C4-2B (cell line): ENCODE measurements around the gene HPF1.

Experiments
- H3K27ac ChIP-seq: fragments of 450-650 bp; 2 replicates; pipeline ENCODE4 v1.5.1; 2017
- CTCF ChIP-seq: fragments of 450-650 bp; conservative IDR thresholded peaks from 2 replicates; pipeline ENCODE4 v1.5.1; 2017; ENCODE audit warnings: mild to moderate bottlenecking
- ZFX ChIP-seq: fragments of 450-650 bp; IDR thresholded peaks from 2 replicates; pipeline ENCODE4 v1.6.1; 2017

The HPF1 gene

GRCh38 chr4:169698331-169698730 is 59.4 kb downstream of the HPF1 start:
- no peak for TF ChIP-seq ZFX
- TF ChIP-seq CTCF, result no peak

GRCh38 chr4:169690787-169691186 is 67.0 kb downstream of the HPF1 start:
- no peak overlapping the region for H3K27ac ChIP-seq
- TF ChIP-seq ZFX, result no peak
- no peak for TF ChIP-seq CTCF

More at GRCh38 chr4:169698331-169698730, 59.4 kb downstream of the HPF1 start:
- H3K27ac ChIP-seq, result no peak overlapping the region

- no peak for TF ChIP-seq CTCF
- TF ChIP-seq ZFX, result no peak
- H3K27ac ChIP-seq, result no peak overlapping the region
Measured at GRCh38 chr4:169689681-169690080, 68.1 kb downstream of the HPF1 start.

GRCh38 chr4:169682372-169683047 is 75.2 kb downstream of the HPF1 start:
- no peak for TF ChIP-seq CTCF
- no peak for TF ChIP-seq ZFX

More at GRCh38 chr4:169682372-169683047, 75.2 kb downstream of the HPF1 start:
- H3K27ac ChIP-seq, result no peak overlapping the region
